NCI-H2227 treated with DMSO at 0.1 percent for 48 hours (cell line): ENCODE data around the gene GHITM.
"Not testable (repeated sequence)": the region's sequence is repeated elsewhere in the genome, so short reads cannot be mapped to it uniquely, and the experiment has no call there.

Experiments
- DNase-seq: peaks from one replicate; lab custom pipeline; 2025; lab: John Stamatoyannopoulos, UW

The GHITM gene

DNA sequence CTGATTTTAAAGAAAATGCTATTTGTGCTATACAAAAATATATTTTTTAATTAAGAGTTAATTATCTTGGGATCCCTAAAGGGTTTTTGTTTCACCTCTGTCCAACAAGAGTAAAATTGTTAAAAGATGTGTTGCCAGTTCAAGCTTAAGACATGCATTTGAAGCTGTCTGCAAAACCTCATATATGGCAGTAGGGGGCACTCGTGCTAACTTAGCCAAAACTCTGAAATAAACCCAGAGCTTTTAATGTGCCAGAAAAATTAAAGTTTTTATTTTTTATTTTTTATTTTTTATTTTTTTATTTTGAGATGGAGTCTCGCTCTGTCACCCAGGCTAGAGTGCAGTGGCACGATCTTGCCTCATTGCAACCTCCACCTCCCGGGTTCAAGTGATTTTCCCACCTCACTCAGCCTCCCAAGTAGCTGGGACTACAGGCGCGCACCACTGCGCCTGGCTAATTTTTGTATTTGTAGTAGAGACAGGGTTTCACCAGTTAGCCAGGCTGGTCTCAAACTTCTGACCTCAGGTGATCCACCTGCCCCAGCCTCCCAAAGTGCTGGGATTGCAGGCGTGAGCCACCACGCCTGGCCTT lies 8.8 kb downstream of the GHITM start:
- not testable (repeated sequence) for DNase-seq

DNA sequence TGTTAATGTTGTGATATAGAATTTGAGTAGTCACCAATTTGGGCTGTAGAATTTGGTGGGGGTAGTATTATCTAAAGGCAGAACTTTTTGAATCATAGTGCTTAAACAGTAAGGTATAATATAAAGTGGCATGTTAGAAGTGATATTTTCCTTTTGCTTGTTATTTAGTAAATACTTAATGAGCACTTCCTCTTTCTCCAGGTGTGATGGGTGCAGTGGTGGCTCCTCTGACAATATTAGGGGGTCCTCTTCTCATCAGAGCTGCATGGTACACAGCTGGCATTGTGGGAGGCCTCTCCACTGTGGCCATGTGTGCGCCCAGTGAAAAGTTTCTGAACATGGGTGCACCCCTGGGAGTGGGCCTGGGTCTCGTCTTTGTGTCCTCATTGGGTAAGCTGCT lies 10.5 kb downstream of the GHITM start:
- DNase-seq: no peak

DNA sequence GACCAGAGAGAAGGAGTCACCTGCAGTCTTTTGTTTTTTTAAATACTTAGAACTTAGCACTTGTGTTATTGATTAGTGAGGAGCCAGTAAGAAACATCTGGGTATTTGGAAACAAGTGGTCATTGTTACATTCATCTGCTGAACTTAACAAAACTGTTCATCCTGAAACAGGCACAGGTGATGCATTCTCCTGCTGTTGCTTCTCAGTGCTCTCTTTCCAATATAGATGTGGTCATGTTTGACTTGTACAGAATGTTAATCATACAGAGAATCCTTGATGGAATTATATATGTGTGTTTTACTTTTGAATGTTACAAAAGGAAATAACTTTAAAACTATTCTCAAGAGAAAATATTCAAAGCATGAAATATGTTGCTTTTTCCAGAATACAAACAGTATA lies 13.5 kb downstream of the GHITM start:
- no peak for DNase-seq

DNA sequence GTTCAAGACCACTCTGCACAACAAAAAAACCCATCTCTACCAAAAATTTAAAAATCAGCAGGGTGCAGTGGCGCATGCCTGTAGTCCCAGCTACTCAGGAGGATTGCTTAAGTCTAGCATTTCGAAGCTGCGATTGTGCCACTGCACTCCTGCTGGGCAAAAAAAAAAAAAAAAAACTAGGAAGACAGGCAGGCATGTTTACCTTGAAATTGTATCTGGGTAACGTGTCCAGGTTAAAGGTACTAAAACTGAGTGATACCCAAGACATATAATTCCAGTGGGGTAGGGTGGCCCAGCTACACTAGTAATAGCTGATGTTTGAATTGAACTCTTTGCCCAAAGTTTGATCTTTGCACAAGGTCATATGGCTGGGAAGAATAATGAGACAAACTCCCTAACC lies 16.2 kb downstream of the GHITM start:
- DNase-seq: no peak

DNA sequence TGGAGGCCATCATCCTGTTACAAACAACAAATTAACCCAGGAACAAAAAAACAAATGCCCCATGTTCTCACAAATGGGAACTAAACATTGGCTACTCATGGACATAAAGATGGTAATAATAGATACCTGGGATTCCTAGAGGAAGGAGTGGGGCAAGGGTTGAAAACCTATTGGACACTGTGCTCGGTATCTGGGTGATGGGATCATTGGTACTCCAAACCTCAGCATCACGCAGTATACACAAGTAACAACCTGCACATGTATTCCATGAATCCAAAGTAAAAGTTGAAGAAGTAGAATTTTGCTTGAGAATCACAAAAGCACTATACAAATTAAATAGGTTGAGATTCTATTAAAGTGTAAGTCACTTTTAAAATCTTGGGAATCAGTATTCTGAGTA lies 16.7 kb downstream of the GHITM start:
- DNase-seq: no peak

DNA sequence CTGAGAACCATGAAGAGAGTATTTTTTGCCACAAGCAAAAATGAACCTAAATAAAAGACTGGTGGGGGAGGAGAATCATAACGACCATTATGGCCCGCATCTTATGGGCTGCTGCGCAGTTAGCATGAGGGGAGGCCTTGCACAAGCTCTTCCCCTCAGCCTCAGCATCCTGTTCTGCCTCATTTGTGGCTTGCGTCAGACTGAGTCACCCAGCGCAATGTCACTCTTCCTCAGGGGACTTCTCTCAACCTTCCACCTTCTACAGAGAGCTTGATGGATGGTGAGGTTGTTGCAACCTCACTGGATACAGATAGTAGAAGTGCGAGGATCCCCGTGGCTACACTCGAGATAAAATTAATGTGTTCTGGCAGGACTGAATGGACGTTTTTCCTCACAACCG lies 17.5 kb downstream of the GHITM start:
- DNase-seq: no peak

DNA sequence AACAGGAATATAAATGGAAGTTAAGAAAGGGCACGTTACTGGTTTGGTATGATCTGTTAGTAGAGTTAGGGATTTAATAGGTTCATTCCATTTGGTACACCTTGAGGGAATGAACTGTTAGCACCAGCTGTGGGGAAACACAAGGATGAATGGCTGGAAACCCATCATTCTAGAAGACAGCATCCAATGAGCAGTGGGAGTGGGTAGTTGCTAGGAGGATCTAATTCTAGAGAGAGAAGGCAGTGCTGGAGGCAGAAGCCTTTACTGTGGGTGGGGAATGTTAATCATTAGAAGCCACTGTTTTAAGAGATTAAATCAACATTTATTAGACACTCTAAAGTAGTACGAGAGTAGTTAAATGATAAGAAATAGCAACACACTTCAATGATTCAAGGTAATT lies 18.8 kb downstream of the GHITM start:
- DNase-seq: no peak

DNA sequence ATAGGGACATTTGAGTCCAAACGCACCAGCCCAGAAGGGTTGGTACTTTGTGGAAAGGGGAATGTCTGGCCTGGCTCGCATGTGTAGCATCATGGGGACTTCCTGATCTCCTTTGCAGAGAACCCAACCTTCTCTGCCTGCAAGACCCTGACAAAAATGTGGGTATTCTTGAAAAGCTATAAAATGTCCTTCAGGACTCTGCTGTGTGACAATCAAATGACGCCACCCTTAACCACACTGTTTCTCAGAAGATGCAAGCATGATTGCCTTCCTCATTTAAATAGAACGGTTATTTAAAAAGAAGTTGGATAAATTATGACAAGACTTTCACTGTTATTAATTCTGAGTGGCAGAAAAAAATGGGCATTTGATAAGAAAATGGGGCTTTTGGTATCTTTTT lies 19.2 kb downstream of the GHITM start:
- DNase-seq: no peak

DNA sequence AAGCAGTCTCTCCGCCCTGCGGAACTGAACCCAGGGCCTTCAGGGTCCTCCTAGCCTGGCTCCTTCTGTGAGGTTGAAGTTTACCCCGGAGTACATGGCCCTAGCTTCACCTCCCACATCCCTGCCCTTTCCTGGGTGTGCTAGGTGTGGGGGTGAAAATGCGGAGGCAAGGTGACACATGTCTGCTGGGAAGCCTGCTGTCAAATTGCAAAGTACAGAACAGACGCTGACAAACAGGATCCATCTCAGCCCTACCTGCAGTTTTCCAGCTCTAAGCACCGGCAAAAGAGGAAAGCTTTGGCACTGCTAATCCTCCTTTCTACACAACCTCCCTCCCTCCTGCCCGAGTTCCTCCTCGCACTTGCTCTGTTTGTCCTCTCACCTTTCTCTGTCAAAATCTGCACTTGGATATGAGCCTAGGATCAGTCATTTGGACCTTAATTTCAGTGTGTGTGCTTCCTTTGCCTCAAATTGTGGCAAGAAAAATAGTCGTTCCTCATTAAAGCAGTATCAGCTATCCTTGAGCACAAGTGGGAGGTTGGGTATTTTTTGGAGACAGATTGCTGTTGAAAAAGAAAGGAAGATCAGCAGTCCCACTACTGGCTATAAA lies 19.9 kb downstream of the GHITM start:
- DNase-seq: no peak

DNA sequence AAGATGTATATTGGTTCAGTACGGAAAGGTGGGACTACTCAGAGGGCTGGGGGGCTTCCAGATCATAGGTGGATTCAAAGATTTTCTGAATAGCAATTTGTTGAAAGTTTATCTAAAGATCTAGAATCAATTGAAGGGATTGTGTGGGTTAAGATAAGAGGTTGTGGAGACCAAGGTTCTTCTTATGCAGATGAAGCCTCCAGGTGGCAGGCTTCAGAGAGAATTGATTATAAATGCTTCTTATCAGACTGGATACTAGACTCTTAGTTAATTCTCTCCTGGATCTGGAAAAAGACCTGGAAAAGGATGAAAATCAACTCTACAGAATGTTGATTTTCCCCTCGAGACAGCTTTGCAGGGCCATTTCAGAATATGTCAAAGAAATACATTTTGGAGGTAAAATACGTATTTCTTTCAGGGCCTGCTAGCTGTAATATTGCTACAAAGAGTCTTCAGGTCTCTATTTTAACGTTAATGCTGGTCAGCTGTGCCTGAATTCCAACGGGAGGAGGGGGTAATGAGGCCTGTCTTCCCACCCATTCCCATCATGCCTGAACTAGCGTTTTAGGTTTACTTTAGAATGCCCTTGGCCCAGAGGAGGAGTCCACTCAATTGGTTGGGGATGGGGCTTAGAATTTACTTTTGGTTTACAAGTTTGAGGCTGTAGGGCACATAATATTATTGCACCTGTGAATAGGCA lies 21.5 kb downstream of the GHITM start:
- no peak for DNase-seq

DNA sequence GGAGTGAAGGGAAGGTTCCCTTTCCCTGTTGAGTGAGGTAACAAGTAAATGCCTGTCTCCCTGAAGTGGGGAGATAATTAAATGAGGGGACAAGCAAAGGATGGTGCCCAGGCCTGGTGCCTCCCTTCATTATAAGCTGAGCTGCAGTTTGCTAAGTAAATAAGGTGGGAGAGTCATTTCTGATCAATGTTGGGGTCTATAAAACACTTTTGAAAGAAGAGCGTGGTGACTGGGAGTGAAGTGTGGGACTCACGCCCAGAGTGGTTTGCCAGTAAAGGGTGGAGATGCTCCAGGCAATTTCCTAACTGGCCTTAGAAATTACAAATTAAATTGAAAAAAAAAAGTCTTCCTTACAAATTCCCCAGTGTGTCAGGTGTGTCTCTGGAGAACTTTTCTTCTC lies 24.7 kb downstream of the GHITM start:
- no peak for DNase-seq

DNA sequence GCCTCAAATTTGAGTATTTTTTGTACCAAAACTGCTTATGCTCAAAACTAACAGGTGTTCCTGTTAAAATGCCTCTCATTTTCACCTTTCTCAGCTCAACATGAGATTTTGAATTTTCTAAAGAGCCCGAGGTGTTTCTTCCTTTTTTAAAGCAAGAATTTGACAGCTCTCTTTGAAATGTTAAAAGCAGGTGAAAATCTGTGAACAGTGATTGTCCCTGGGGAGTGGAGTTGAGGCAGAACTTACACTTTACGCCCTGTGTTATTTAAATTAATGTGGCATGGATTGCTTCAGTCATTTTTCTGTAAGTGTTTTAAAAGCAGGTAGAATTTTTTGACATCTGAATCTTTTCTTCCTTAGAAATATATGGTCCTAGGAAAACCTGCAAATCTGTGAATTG lies 25.1 kb downstream of the GHITM start:
- no peak for DNase-seq

DNA sequence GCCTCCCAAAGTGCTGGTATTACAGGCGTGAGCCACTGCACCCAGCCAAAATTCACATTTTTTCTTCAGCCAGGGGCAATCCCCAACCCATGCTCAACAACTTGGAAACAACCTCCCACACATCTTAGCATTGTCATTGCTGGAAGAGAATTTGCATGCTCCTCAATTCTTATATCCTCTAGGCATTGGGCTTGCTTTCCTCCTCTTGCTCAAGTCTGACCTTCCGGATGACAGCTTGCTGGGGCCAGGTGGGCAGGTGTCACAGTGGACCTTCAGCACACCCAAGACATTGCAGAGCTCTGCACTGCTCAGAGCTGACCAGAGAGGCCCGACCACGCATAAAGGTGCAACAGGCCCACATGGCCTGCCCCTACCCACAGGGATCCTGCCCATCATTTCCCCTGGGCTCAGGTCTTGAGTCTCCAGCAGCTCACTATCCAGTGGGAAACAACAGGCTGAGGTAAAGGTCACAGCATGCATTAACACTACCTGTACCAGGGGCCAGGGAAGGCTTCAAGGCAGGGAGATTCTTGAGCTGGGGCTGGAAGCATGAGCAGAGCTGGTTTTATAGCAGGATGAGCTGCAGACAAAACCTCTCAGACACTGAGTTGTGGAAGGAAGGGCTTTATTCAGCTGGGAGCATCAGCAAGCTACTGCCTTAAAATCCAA lies 27.4 kb downstream of the GHITM start:
- DNase-seq: no peak

DNA sequence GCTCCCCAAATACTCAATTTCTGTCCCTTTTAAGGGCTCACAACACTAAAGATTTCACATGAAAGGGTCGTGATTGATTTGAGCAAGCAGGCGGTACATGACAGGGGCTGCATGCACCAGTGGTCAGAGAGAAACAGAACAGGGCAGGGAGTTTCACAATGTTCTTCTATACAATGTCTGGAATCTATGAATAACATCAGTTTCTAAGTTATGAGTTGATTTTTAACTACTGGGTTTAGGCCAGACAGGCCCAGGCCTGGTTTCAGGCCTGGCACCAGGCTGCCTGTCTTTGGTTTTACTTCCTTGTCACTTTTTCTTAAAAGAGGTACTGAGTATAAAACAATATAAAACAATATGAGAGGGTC lies 28.0 kb downstream of the GHITM start:
- DNase-seq: not testable (repeated sequence)

DNA sequence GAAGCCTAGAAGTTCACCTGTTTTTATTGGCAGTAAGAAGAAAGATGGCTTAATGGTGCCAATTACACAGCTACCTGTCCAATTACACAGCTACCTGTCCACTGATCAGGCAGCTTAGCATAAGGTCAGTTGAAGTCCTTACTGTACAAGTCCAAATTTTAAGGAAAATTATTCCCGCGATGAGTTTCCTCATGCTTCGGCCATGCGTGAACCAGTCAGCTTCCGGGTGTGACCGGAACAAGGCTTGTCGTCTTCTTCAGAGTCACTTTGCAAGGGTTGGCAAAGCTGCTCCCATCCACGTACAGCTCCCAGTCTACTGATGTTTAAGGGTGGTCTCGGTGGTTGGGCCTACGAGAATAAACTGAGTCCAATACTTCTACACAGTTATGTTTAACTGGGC lies 29.1 kb downstream of the GHITM start:
- DNase-seq: not testable (repeated sequence)

DNA sequence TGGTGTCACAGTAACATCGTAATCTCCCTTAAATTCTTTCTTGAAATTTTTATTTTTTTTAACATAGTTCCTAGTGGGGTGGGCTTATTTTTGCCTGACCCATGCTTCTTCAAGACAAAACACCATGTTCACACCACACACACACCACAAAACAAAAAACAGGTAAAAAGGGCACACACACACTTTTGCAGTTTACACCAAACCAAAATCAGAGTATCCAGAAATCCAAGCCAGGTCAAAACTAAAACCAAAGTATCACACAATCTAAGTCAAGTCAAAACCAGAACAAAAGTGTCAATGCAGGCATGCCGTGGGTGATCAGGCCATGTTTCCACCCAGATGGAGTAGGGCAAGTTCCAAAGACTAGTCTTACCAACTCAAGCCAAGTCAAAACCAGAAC lies 31.9 kb downstream of the GHITM start:
- not testable (repeated sequence) for DNase-seq

DNA sequence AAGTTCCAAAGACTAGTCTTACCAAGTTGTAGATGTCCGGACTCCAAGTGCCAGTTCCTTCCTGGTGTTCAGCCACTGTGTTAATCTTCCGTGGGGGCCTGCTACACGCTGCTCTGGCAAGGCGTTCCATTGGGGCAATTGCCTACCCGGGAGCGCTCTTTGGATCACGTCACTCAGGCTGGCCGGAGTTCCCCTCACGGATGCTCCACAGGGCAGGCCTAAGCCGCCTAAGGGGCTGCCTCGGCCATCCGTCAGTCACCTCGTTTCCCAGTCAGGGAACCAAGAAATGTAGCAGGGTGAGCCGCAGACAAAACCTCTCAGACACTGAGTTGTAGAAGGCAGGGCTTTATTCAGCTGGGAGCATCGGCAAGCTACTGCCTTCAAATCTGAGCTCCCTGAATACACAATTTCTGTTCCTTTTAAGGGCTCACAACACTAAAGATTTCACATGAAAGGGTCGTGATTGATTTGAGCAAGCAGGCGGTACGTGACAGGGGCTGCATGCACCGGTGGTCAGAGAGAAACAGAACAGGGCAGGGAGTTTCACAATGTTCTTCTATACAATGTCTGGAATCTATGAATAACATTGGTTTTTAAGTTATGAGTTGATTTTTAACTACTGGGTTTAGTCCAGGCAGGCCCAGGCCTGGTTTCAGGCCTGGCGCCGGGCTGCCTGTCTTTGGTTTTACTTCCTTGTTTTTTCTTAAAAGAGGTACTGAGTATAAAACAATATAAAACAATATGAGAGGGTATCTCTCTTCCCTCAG lies 32.6 kb downstream of the GHITM start:
- DNase-seq: not testable (repeated sequence)

DNA sequence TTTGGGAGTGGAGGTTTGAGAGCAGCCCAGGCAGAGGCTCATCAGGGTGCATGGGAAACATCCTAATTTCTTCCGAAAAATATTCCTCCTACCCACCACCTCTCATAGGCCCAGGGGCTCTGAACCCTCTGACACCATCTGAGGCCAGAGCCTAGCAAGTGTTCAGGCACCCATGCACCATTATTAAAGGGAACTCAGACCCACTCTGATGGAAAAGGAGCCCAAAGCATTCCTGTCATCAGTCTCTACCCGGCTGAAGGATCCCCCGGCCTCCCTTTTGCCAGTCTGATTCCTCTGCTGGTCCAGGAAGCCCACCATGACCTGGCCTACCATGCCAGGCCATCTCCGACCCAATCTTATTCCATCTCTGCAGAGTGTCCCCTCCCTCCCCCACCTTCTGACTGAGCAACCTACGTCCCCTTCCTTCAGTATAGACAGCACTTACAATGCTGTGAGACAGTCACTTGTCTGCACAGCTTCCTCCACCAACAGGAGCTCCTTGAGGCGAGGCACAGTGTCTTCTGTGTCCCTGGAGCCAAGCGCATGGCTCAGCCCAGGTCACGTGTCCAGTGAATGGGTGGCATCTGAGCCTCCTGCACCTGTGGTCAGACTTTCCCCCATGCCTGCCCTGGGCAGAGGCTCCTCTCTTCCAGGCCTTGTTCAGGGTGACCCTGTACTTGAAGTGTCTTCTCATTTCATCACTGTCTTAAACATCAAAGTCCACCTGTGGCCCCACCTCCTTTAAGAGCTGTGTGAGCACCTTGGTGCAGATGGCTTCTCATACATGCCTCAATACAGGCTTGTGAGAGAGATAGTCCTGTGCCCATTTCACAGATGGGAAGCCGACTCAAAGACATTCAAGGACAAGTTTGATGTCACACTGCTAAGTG lies 33.4 kb downstream of the GHITM start:
- no peak for DNase-seq

DNA sequence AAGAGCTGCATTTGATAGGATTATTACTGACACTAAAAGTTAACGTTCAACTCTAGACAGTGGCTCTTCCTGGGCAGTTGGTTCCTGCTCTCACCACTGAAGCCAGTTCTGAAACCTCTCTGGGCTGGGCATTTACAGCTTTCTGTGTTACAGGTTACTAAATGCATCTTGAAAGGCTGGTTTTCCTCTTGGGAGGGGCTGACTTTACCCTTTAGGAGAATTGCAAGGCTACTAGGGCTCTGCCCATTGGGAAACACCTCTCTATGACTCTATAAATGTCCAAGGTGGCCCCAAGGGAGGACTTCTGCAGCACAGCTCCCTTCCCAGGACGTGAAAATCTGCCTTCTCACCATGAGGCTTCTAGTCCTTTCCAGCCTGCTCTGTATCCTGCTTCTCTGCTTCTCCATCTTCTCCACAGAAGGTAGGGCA lies 34.2 kb downstream of the GHITM start, which contains the start of gene GPR15LG:
TSS of gene GPR15LG (plus strand) at position 301 of the 429 bp plus-strand sequence. CDS start at position 352, 51 bp downstream.
- DNase-seq: no peak

DNA sequence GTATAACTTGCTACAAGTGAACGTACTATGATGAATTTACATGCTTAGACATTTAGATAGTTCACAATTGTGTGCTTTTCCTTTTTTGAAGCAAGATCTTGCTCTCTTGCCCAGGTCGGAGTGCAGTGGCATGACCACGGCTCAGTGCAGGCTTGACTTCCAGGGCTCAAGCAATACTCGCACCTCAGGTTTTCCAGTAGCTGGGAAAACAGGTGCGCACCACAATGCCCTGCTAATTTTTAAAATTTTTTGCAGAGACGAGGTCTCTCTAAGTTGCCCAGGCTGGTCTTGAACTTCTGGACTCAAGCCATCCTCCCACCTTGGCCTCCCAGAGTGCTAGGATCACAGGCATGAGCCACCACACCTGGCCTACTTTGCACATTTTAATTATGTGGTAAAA lies 36.1 kb downstream of the GHITM start:
- DNase-seq: no peak

DNA sequence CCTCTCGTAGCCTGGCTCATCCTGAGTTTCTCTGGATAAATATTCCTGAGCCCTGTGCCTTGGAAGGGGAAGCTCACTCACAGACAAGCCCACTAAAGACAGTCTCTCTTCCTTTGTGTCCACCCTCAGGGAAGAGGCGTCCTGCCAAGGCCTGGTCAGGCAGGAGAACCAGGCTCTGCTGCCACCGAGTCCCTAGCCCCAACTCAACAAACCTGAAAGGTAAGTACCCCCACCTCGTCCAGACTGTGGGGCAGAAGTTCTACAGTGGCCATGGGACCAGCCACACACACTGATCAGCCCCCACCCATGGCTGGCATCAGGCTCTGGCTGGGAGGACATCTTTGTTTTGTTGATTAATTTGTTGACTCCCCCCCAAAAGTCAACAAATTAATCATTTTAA lies 37.0 kb downstream of the GHITM start:
- DNase-seq: no peak
